Chondrocyte (in vitro differentiated cells): Measurements from ENCODE around the gene BICD2. TPM values are rescaled to one million over a fixed set of nuclear protein-coding genes. Genes with fewer than 3 reads are reported as not detected.
A peak's percentile ranks its signal among the peaks of the same experiment; 100 is the strongest.

ENCODE experiments used
- DNase-seq: peaks from one replicate; pipeline ENCODE4 v3.0.0; 2021; ENCODE audit warnings: mixed read lengths, low spot score
- H3K27ac Mint-ChIP-seq: one replicate; pipeline ENCODE4 v1.8.0; 2021; ENCODE audit warnings: mild to moderate bottlenecking, moderate library complexity, mixed read lengths; ENCODE audit not compliant: unreplicated experiment
- H3K27me3 Mint-ChIP-seq: 2 replicates; pipeline ENCODE4 v1.8.0; 2021; ENCODE audit warnings: low read depth, mixed read lengths
- H3K36me3 Mint-ChIP-seq: 2 replicates; pipeline ENCODE4 v1.8.0; 2021; ENCODE audit warnings: low read depth, mixed read lengths
- H3K4me1 Mint-ChIP-seq: 2 replicates; pipeline ENCODE4 v1.8.0; 2021; ENCODE audit warnings: low read depth, mild to moderate bottlenecking, mixed read lengths
- H3K4me3 Mint-ChIP-seq: one replicate; pipeline ENCODE4 v1.8.0; 2021; ENCODE audit warnings: mild to moderate bottlenecking, moderate library complexity, mixed read lengths; ENCODE audit not compliant: unreplicated experiment
- H3K9me3 Mint-ChIP-seq: 2 replicates; pipeline ENCODE4 v1.8.0; 2021; ENCODE audit warnings: low read depth, mixed read lengths
- CTCF ChIP-seq: fragments of 200-600 bp; sonication (generic); IDR thresholded peaks from 2 replicates; pipeline ENCODE4 v1.5.0; 2021; ENCODE audit warnings: antibody characterized with exemption, mild to moderate bottlenecking, moderate library complexity
- total RNA-seq: library from RNA; stranded (reverse); gene quantifications from 3 replicates; pipeline ENCODE4 v1.2.1, GENCODE V29; 2021

The BICD2 gene
- total RNA-seq, 1 donor from 2014 or later = 41.9 TPM

GRCh38 chr9:92740446-92740961 lies 24.1 kb downstream of the BICD2 start:
- H3K36me3 Mint-ChIP-seq = no peaks in the 10 kb centered on the region
- H3K4me3 Mint-ChIP-seq = no peak overlapping the region
- H3K27ac Mint-ChIP-seq = peak overlapping the region; percentile 6
- TF ChIP-seq CTCF = no peak
- no peaks in the 10 kb centered on the region for H3K27me3 Mint-ChIP-seq
- peaks cover 47% of the 10 kb centered on the region for H3K4me1 Mint-ChIP-seq
- no peaks in the 10 kb centered on the region for H3K9me3 Mint-ChIP-seq
- DNase-seq = peak; percentile 72

GRCh38 chr9:92740009-92740408 lies 24.6 kb downstream of the BICD2 start:
- peak overlapping the region; percentile 6 for H3K27ac Mint-ChIP-seq
- TF ChIP-seq CTCF = no peak
- no peaks in the 10 kb centered on the region for H3K9me3 Mint-ChIP-seq
- H3K4me3 Mint-ChIP-seq = no peak overlapping the region
- peaks cover 44% of the 10 kb centered on the region for H3K4me1 Mint-ChIP-seq
- H3K36me3 Mint-ChIP-seq = no peaks in the 10 kb centered on the region
- H3K27me3 Mint-ChIP-seq = no peaks in the 10 kb centered on the region
- no peak for DNase-seq

- no peaks in the 10 kb centered on the region for H3K9me3 Mint-ChIP-seq
- H3K27ac Mint-ChIP-seq = no peak overlapping the region
- peaks cover 42% of the 10 kb centered on the region for H3K4me1 Mint-ChIP-seq
- H3K36me3 Mint-ChIP-seq = no peaks in the 10 kb centered on the region
- no peaks in the 10 kb centered on the region for H3K27me3 Mint-ChIP-seq
- no peak overlapping the region for H3K4me3 Mint-ChIP-seq
- no peak for DNase-seq
- TF ChIP-seq CTCF = no peak
Observed at GRCh38 chr9:92739346-92739970, 25.2 kb downstream of the BICD2 start.

GRCh38 chr9:92738661-92739081 lies 26.0 kb downstream of the BICD2 start:
- no peak for TF ChIP-seq CTCF
- Mint-ChIP-seq H3K4me3 (no peak overlapping the region), H3K27ac (no peak overlapping the region), H3K4me1 (peaks cover 40% of the 10 kb centered on the region), H3K9me3 (no peaks in the 10 kb centered on the region), H3K36me3 (no peaks in the 10 kb centered on the region), H3K27me3 (no peaks in the 10 kb centered on the region)
- DNase-seq = no peak

GRCh38 chr9:92737611-92738299 lies 26.9 kb downstream of the BICD2 start:
- Mint-ChIP-seq H3K27ac (no peak overlapping the region), H3K27me3 (no peaks in the 10 kb centered on the region), H3K4me3 (no peak overlapping the region), H3K9me3 (no peaks in the 10 kb centered on the region), H3K36me3 (no peaks in the 10 kb centered on the region), H3K4me1 (peaks cover 35% of the 10 kb centered on the region)
- TF ChIP-seq CTCF = no peak
- DNase-seq = peak; percentile 87
